ENCODE measurements around the gene SEMA3F. TPM values are rescaled to one million over a fixed set of nuclear protein-coding genes. Genes with fewer than 3 reads are reported as not detected.

Gene SEMA3F
- total and polyA plus RNA-seq, 10 of the 15 experiments (the other 5 are each of a cell fraction or from before 2014, with no cell fraction given): 0.08 to 0.28 (median 0.12) TPM; not detected in 6

- DNase-seq (ENCODE audit: low read depth, low spot score) (no peak), FAIRE-seq (no peak), ATAC-seq (no peak)
- no TSS peak for BruUV-seq (replicated peaks)
- H3K27me3 ChIP-seq (replicated peaks in 1 of 2; ENCODE audit: control insufficient read depth in 2 of 2, insufficient read depth in 2 of 2, low read length in 1 of 2): no peaks in the 10 kb centered on the region
- no peaks in the 10 kb centered on the region for H3K36me3 ChIP-seq (ENCODE audit: control insufficient read depth in 2 of 2, insufficient read depth in 2 of 2, low read length in 1 of 2)
- H3K9me3 ChIP-seq (replicated peaks; ENCODE audit: control insufficient read depth, insufficient read depth, low read length): no peaks in the 10 kb centered on the region
- TF ChIP-seq MYB (IDR thresholded peaks at IDR 0.05; ENCODE audit: borderline replicate concordance, low read depth, low read length) (no peak), BMI1 (IDR thresholded peaks at IDR 0.05; ENCODE audit: borderline replicate concordance) (no peak), SUPT20H (IDR thresholded peaks at IDR 0.05; ENCODE audit: borderline replicate concordance, control insufficient read depth, low read depth, low read length) (no peak), ZBTB33 (IDR thresholded peaks at IDR 0.05) (no peak), RUNX3 (IDR thresholded peaks at IDR 0.05; ENCODE audit: low read length) (no peak), KDM1A (IDR thresholded peaks at IDR 0.05; ENCODE audit: borderline replicate concordance) (no peak)
- ChIA-PET SMC1A (ENCODE audit: uncharacterized antibody, unreplicated experiment) (no interaction called here), CTCF (interaction anchor here (1.4 kb wide), 1 partner anchor 68 kb away, joined by 5 read pairs; no protein-coding TSS in a partner anchor), RAD21 (ENCODE audit: unreplicated experiment) (no interaction called here), POLR2A (no interaction called here)
- 44% methylated on average over 19 of the region's 19 CpGs for WGBS (ENCODE audit: insufficient coverage, insufficient replicate concordance, low lambda C conversion rate, missing lambda C conversion rate)
- in situ Hi-C loops (cut with MboI): no loop called here
- no peak overlapping the region for H3K27ac ChIP-seq (ENCODE audit: control insufficient read depth, insufficient read depth)
- H3K79me2 ChIP-seq (ENCODE audit: control insufficient read depth, insufficient read depth, low read length): no peaks in the 10 kb centered on the region
- no peaks in the 10 kb centered on the region for H4K20me1 ChIP-seq (ENCODE audit: control insufficient read depth, insufficient read depth)
- intact Hi-C loops (cut with micrococcal nuclease; ENCODE audit: unreplicated experiment): no loop called here
- H3K4me3 ChIP-seq: no peak overlapping the region
- H3K9ac ChIP-seq (ENCODE audit: control insufficient read depth, insufficient read depth, low read length): no peak overlapping the region
- H2AFZ ChIP-seq (ENCODE audit: control insufficient read depth, low read depth, low read length): no peak overlapping the region
- no peaks in the 10 kb centered on the region for H3K4me1 ChIP-seq (ENCODE audit: control insufficient read depth, insufficient read depth, low read length)
- H3K4me2 ChIP-seq (ENCODE audit: control insufficient read depth, insufficient read depth): no peak overlapping the region
Measured at GRCh38 chr3:50187750-50188149, 32.6 kb downstream of the SEMA3F start.
